LNCAP (cell line): ENCODE results near the gene MRPL52.

Source experiments
- CTCF ChIP-seq: fragments of 450-650 bp; IDR thresholded peaks from 2 replicates; pipeline ENCODE4 v1.5.1; 2017; ENCODE audit warnings: mild to moderate bottlenecking

Gene MRPL52

DNA sequence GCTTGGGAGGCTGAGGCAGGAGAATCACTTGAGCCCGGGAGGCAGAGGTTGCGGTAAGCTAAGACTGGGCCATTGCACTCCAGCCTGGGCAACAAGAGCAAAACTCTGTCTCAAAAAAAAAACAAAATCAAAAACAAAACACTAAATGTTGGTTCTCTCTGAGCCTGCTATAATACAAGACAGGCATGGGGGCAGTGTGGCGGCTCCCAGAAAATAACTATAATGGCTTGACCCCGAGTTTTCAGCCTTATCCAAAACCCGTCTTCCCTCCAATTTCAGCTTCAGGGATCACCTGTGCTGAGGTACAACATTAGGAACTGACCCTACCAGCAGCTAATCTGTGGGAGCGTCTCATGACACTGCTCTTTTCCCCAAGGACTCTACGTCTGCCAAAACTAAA, 15.3 kb upstream of the MRPL52 start:
- no peak for TF ChIP-seq CTCF

DNA sequence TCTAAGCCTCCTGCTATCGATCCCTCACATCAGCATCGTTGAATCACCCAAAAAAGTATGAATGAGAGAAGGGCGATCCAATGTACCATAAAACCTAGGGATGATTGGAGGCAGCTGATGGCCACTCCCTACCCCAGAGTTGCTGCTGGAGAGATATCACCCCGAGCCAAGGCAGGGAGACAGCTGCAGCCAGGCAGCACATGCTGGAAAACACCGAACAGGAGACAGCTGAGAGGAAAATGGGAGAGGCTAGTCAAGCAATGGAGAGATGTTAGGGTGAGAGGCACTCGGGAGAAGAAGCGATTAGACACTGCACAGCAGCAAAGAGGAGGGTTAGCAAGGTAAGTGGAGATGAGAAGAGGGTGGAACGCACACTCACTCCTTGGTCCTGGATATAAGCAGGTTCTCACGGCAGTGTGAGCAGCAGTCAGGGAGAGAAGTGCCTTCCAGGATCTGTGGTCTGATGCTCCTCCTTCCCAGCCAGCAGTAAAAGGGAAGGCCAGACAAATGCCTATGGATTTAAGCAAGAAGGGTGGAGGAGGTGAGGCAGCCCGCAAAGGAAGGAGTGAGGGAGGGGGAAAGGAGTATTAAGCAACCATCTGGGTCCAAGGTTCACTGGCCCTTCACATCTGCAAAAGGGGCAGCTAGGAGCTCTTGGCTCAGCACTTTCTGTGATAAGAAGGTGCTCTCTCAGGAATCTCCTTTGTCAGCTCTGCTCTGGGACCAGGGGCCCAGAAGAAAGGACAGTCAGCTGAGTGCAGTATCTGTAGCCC, 14.6 kb upstream of the MRPL52 start, which contains the start of gene SLC7A7:
Gene SLC7A7 (minus strand): TSS at position 495 of the 773 bp plus-strand sequence. CDS start 2,037 bp downstream, outside the sequence.
- no peak for TF ChIP-seq CTCF

- no peak for TF ChIP-seq CTCF
Observed at GRCh38 chr14:22819151-22819988, 10.3 kb upstream of the MRPL52 start.

DNA sequence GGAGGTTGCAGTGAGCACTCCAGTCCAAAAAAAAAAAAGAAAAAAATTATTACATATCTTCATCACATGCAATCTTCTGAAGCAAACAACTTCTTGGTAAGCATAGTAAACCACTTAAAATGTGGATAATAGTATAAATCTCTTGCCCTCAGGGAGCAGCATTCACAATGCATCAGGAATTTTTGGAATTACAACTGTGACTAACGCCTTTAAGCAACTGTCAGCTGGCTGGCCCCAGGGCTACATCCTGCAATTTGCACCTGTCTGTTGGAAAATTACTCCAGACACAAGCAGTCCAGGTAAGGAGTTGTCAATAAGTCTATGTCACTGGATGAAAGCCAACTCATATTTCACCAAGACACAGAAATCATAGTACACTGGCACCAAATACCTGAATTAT, 9.0 kb upstream of the MRPL52 start:
- no peak for TF ChIP-seq CTCF

DNA sequence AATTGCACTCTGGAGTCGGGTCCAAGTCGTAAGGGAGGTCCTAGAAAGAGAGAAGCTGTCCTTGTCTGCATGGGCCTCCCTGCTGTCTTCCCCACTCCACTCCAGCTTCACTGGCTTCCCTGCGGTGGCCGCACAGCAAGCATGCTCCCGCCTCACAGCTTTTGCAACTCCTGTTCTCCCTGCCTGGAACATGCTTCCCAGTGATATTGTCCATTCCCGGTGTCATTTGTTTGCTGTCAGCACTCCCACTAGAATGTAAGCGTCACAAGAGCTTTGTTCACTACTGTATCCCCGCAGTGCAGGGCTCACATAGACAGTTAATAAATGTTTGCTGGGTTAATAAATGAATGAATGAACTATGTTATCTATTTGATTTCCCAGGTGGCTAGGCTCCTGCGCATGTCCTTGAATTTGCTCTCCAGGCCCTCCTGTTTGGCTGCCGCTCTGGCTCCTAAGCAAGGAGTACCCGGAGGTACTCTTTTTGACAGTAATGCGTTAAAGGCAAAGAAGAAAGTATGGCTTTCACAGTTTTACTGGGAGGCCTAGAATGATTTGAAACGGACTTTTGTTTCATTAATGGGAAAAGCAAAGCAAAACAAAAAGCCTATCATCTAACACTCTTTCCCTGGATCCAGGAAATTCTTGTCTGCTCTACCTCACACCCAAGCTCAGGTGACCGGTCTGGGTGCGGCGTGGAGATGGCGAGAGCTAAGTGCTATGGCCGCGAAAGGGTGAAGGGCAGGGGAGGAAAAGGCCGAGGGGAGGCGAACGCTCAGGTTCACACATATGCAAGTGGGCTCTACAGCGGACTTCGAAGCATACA, 8.3 kb upstream of the MRPL52 start:
- no peak for TF ChIP-seq CTCF

DNA sequence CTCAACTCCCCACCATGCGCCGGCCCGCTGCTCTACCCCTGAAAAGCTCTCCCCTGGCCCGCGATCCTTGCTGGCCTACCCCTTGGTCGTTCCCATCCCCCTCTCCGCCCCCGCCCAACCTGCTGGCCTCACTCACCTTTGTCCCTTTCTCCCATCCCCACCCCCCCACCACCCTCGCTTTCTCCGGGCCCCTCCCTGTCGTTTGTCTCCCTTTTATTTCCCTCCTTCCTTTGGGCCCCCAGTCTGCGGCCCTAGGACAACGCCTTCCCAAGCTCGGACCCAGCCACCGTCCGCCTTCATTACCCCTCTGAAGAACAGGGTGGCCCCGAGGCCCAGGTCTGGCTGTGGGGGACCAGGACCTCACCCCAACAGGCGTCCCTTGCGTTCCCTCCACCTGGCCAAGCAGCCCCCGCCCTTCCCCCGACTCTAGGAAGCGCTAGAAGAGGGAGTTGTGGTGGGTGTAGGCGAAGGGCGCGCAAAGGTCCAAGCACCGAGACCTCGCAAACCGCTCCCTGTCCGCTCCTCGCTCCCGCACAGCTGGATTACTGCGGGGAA, 7.6 kb upstream of the MRPL52 start:
- no peak for TF ChIP-seq CTCF

- peak; percentile 53 for TF ChIP-seq CTCF
Observed at GRCh38 chr14:22822571-22823098, 7.1 kb upstream of the MRPL52 start.
